Epidermal melanocyte (primary cell): ENCODE measurements around the gene DPM3.

Experiments used
- DNase-seq: peaks from one replicate; pipeline ENCODE4 v3.0.0; 2011; ENCODE audit warnings: low spot score; ENCODE audit not compliant: insufficient read length

DPM3 gene

GRCh38 chr1:155094622-155094948 is 45.7 kb downstream of the DPM3 start:
- no peak for DNase-seq

DNA sequence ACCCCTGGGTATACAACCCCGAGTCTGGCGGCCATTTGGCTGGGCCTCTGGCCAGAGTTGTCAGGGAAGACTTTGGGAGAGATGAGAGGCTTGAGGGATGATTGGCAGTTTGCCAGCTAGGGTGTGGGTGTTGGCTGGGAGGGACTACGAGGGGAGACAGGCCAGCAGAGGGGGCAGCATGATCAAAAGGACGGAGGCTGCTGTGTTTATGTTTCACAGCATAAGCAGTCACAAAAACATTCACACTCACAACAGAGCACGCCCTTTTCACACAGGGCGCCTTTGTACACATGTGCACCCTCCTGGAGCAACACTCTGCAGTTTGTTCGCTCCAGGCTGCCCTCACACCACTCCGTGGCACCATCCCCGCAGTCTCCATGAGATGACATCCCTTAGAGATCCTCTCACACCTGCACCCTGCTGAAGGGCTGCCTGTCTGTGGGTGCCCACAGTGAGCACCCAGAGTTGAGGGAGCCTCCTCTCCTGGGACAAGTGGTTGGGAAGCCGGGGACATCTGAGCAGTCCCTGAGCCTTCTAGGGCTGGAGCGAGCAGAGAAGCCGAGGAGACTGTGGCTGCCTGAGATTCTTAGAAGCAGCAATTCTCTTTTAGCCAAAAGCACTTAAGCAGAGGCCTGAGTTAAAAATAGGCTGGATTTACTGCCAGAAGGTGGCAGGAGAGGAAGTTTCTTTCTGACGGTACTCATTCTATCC is 46.3 kb downstream of the DPM3 start:
- DNase-seq = no peak

GRCh38 chr1:155092641-155093040 is 47.7 kb downstream of the DPM3 start:
- DNase-seq = no peak

- no peak for DNase-seq
Observed at GRCh38 chr1:155092131-155092530, 48.2 kb downstream of the DPM3 start.

GRCh38 chr1:155091071-155092051 is 49.0 kb downstream of the DPM3 start:
- DNase-seq = no peak
